Measurements from ENCODE around the gene TPSD1.
"Not testable (repeated sequence)": the region's sequence is repeated elsewhere in the genome, so short reads cannot be mapped to it uniquely, and the experiment has no call there.

TPSD1 gene

DNA sequence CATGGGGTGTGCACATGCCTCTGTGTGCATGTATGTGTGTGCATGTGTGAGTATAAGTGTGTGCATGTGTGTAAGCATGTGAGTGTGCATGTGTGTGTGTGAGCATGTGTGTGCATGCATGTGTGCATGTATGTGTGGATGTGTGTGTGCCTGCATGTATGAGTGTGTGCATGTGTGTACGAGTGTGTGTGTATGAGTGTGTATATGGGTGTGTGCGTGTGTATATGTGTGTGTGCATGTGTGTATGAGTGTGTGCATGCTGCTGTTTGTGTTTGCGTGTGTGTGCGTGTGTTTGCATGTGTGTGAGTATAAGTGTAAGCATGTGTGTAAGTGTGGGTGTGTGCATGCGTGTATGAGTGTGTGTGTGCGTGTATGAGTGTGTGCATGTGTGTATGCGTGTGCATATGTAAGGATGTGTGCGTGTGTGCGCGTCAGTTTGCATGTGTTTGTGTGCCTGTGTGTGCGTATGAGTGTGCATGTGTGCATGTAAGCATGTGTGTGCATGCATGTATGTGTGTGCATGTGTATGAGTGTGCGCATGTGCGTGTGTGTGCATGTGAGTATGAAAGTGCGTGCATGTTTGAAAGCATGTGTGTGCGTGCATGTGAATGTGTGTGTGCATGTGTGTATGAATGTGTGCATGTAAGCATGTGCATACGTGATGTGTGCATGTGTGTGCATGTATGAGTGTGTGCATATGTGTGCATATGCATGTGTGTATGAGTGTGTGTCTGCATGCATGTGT, 8.6 kb downstream of the TPSD1 start:
- no peak for DNase-seq

DNA sequence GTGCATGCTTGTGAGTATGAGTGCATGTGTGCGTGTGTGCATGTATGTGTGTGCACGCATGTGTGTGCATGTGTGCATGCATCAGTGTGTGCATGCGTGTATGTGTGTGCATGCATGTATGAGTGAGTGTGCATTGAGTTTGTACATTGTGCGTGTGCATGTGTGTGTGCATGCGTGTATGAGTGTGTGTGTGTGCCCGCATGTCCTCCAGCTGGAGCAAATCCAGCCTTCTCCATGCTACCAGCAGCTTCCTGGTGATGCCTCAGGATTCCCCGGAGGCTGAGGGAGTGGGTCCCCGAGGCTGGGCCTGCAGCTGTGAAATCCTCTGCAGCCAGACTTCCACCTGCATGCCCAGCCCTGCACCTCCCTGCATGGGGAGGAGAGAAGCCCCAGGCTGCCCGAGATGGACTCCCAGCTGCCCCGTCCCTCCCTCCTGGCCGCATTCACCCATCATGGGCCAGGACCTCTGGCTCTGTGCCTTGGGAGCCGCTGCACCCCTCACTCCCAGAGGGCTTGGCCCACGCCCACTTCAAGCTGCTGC, 9.3 kb downstream of the TPSD1 start:
- no peak for DNase-seq

DNA sequence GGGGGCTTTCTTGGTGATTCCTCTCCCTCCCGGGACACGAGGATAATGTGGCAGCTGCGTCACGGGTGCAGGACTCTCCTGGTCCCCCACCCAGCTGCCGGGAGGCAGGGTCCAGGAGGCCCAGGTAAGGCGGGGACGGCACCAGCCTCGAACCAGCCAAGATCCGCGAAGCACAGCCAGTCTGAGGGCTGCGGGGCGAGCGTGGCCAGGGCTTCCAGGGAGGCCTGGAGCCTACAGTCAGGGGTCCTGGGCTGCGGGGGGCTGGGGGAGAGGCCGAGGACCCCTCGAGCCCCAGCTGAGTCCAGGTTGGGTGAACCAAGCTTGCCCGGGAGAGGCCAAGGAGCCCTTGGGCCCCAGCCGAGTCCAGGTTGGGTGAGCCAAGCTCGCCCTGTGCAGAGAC, 10.0 kb downstream of the TPSD1 start:
- DNase-seq = no peak

DNA sequence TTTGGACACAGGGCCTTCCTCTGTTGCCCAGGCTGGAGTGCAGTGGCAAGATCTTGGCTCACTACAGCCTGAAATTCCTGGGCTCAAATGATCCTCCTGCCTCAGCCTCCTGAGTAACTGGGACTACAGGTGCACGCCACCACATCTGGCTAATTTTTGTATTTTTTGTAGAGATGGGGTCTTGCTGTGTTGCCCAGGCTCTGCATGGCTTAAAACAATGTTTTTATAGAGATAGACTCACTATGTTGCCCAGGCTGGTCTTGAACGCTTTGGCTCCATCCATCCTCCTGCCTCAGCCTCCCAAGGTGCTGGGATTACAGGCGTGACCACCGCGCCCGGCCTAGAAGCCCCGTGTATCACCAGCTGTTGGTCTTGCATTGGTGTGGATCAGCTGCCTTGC, 13.5 kb downstream of the TPSD1 start:
- DNase-seq = not testable (repeated sequence)

DNA sequence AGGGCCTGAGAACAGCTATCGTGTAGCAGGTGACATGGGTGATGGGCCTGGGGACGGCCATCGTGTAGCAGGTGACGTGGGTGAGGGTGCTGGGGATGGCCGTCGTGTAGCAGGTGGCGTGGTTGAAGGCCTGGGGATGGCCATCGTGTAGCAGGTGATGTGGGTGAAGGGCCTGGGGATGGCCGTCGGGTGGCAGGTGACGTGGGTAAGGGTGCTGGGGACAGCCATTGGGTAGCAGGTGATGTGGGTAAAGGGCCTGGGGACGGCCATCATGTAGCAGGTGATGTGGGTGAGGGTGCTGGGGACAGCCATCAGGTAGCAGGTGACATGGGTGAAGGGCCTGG, 15.5 kb downstream of the TPSD1 start:
- no peak for DNase-seq

DNA sequence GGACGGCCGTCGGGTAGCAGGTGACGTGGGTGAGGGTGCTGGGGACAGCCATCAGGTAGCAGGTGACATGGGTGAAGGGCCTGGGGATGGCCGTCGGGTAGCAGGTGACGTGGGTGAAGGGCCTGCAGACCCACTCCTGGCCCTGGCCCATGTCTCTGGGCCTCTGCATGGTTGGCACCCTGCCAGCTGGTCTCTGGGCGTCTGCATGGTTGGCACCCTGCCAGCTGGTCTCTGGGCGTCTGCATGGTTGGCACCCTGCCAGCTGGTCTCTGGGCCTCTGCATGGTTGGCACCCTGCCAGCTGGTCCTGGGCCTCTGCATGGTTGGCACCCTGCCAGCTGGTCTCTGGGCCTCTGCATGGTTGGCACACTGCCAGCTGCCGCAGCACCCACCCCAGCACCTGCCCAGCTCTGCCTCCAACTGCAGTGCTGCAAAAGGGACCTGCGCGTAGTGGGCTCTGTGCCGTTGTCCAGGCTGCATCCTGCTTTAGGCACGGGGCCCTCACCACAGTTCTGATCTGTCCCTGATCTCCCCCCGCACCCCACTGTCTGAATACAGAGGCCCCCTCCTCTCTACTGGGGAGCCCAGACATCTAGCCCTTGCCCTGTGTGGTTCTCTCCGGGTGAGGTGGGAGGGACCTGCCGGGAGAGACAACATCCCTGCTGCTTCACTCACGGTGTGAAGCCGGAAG, 16.0 kb downstream of the TPSD1 start:
- not testable (repeated sequence) for DNase-seq

DNA sequence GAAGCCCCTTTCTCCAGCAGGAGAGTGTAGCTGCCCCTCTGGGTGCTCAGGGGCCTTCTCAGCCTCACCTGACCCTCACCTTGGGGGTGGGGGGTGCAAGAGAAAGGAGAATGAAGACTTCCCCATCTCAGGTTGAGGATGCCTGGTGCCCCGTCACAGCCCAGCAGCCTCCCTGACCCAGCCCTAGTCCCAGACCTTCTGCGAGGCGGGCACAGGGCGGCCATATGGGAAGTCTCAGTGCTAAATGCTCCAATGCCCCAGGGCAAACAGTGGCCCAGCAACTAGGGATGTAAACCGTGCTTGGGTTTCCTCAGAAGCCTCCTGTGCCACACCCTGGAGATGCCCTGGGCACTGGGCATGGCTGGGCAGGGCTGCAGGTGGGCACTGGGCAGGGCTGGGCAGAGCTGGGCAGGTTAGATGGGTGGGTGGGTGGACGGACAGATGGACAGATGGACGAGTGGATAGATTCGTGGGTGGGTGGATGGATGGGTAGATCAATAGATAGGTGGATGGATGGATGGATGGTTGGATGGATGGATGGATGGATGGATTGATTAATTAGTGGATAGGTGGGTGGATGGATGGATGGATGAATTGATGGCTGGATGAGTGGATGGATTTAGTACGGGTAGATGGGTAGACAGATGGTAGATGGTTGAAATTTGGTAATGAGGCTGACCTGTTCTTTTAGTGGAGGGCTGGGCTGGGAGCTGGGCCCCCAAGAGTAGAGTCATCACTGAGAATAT, 16.8 kb downstream of the TPSD1 start:
- DNase-seq = no peak

DNA sequence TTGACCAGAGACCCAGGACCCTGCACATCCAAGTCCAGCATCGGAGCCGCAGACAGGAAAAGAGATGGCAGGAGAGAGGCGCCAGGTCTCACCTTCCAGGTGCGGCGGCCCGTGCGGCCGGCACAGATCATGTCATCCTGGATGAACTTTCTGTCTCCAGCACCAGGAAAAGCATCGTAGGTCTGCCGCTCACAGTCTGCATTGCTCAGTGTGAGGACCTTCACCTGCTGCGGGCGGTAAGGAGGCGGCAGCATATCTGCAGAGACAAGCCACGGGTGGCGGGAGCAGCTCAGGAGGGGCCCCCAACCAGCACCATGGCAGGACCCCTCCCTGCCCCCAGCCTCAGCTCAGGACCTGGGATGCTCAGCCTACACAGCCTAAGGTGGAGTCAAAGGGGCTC, 17.9 kb downstream of the TPSD1 start:
- DNase-seq = no peak

DNA sequence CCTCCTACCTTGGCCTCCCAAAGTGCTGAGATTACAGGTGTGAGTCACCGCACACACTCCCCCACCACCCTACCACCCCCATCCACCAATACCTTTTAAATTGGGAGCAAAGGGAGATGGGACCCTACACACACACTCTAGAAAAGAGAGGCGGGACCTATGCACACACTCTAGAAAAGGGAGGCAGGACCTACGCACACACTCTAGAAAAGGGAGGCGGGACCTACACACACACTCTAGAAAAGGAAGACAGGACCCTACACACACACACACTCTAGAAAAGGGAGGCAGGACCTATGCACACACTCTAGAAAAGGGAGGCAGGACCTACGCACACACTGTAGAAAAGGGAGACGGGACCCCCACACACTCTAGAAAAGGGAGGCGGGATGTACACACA, 18.9 kb downstream of the TPSD1 start:
- no peak for DNase-seq

DNA sequence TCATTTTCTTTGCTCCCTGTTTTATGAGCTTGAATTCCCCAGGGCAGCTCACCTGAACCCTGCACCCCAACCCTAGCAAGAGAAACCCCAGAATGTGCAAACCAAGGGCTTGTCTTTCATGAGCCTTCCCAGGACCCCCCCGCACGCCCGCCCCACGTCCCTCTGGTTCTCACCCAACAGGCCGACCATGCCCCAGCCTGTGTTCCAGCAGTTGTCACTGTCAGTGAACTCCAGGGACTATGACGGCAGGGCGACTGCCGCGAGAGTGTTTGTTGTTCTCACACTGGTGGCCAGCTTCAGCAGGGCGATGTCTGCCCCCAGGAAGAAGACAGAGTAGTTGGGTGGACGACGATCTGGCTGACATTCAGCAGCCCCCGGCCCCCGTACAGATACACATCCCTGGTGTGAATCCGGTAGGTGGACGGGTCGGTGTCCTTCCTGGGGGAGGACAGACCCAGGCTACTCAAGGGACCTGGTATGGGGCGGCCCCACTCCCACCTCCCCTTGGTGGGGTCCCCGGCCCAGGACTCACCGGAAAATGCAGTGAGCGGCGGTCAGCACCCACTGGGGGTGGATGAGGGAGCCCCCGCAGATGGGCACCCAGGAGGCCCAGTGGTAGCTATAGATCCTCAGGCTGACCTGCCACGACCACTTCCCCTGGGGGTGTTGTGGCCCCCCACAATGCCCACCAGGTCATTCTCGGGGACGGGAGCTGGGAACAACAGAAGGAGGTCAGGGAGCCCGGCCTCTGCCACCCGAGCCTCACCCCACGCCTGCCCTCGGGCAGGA, 20.1 kb downstream of the TPSD1 start:
- no peak for DNase-seq

DNA sequence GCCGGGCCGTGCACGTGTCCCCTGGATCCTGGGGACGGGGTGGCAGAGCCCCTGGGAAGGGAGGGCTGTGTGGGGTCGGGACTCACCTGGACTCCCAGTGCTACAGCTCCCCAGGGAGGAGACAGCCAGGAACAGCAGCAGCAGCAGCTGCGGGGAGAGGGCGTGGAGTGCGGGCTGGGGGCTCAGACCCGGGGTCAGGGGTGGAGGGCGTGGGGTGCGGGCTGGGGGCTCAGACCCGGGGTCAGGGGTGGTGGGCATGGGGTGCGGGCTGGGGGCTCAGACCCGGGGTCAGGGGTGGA, 20.7 kb downstream of the TPSD1 start:
- DNase-seq = no peak

DNA sequence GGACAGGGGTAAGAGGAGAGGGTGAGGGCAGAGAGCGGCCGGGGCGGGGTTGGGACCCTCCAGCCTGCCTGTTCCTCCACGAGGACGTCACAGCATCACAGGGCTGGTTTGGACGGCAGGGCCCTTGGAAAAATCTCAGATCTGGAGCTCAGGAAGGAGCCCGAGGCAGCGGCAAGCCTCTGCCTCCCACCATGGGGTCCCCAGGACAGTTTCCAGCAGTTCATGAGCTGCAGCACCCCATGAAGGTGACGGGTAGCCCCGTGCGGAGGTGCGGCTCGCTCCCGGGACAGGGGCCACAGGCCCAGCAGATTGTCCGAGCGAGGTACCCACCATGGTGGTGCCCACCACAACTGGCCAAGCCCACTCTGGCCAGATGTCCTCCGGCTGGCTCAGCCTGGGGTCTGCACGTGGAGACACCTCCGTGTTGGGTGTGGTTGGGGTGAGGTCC, 21.3 kb downstream of the TPSD1 start:
- no peak for DNase-seq

DNA sequence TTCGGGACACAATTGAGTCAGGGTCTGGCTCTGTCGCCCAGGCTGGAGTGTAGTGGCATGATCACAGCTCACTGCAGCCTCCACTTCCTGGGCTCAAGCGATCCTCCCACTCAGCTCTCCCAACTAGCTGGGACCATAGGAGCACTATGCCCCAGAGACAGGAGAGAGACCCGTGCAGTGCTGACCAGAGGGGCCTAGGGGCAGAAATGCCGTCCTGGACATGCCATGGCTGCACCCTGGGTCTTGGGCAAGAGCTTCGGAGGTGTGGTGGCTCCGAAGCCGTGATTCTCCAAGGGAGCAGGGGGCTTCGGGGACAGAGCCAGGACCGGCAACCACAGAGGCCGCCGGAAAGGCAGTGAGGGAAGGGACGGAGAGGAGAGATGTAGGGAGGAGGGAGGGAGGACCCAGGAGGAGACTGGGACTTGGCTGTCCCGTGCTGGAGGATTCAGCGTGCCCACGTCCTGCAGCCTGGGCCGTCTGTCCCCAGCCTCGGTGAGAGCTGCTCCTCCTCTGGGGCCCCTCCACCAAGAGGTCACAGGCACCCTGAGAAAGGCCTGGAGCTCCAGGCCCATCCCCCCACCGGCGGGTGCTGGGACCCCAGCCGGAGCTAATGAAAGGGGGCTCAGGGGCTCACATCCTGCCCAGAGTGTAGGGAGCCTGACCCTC, 21.9 kb downstream of the TPSD1 start:
- no peak for DNase-seq

DNA sequence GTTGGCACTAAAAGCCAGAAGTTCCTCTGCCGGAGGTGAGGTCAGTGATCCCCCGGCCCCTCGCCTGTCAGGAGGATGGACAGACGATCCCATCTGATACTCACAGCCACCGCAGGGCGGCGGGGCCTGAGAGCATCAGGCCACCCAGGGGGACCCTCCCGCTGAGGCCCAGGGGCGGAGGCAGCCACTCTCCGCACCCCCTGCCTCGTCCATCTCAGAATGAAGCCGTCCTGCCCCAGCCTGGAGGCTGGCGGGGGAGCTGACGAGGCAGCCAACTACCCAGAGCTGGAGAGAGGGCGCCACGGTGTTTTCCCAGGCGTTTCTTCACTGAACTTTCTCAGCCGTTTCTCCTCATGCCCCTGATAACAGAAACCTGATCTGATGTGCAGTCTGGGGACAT, 22.6 kb downstream of the TPSD1 start:
- no peak for DNase-seq

DNA sequence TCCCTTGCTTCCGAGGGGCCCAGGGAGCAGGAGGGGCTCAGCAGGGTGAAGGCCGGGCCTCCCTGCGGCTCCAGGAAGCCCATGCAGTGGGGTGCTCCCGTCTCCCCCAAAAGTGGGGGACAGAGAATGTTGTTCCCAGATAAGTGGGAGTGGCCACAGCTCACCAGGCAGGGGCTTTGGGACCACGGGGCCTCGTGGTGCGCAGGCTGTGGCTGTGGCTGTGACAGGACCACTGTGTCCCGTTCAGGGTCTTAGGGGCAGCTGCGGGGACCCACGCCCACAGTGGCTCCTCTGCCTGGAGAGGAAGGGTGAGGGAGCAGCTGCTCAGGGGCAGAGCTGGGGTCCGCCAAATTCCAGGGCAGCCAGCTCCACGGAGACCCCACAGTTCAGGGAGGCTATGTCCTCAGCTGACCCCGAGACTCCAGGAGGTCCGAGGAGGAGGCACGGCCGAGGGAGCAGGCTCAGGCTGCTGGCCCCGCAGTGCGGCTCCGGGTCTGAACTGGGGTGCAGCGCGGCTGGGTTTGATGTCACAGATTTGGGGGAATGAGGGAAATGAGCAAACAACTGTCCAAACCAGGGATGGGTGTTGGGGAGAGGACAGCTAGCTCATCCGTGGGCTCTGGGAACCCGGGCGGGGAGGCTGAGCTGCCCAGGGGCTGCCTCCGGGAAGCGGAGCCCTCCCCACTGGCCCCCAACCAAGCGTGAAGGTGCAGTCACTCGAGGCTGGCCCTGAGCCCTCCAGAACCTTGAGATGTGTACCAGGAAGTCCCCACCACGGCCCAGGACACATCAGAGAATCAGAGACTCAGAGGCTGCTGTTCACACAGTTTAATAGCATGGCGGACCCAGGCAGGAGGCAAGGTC, 23.4 kb downstream of the TPSD1 start:
- no peak for DNase-seq

DNA sequence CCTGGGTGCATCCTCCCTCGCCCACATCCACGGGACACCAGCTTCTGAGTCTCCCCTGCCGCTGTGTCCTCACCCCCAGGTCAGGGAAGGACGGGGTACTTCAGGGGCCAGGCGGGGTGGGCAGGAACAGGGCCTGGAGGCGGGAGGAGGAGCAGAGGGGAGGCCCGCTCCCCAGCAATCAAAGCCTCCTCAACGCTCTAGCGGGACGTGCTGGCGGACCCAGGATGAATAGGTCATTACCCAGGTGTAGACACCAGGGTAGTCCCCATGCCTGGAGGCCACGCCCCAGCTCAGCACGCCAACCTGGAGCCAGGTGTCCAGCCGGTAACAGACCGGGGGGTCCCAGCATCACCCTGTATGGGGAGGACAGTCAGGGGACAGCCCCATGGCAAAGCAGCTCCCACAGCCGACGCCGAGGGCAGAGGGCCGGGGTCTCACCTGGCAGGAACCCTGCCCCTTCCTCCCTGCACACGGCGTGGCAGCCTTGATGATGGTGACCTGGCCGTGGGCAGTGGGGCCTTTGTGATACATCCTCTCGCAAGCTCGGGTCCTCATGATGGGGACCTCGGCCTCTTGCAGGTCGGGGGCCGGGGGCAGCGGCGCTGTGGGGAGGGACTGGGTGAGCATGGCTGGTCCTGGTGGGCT, 24.2 kb downstream of the TPSD1 start:
- DNase-seq = no peak

DNA sequence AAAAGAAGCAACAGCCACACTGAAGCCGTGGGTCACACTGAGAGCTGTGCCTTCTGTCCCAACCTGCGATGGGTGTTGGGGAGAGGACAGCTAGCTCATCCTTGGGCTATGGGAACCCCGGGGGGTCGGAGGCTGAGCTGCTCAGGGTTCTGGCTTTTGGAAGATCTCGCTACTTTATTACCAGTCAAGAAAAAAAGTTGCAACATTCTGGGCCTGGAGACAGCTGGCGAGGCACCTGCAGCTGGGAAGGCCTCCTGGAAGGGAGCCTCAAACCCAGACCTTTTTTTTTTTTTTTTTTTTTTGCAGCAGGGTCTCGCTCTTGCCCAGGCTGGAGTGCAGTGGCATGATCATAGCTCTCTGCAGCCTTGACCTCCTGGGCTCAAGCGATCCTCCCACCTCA, 24.9 kb downstream of the TPSD1 start:
- no peak for DNase-seq

DNA sequence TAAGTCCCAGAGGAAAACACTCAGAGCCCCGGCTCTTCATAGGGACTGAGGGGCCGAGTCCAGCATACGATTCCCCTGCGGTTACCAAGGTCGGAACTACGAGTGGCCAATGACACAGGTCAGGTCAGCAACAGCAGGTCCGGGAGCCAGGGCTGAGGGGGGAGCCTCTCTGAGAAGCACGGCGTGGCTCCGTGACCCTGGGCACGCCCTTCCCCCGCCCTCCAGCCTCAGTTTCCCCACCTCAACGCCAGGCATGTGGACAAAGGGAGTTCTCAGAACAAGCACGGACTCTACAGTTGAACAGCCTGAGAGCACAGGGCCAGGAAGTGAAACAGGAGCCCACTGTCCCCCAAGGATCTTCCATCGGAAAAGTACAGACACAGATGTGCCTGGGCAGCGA, 25.6 kb downstream of the TPSD1 start:
- no peak for DNase-seq

DNA sequence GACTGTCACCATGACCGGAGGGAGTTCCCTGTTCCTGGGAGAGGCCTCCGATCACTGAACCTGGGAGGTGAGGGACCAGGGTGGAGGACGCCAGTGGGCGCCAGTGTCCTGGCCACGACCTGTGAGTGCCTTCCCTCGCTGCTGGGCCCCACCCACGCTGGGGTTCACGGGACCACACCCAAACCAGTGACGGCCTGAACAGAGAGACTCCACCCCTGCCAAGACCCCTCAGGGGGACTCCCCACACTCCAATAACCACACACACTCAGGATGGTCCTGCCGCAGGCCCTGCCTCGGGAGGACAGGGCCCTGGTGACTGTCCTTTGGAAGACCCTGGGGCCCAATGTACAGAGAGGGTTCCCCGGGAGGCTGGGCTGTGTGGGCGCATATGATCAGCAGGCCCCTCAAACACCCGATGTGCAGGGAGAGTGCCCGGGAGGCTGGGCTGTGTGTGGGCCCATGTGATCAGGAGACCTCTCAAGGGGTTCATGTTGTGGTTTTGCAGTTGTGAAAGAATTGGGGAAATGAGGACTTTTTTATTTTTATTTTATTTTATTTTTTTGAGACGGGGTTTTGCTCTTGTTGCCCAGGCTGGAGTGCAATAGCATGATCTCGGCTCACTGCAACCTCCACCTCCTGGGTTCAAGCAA, 26.6 kb downstream of the TPSD1 start:
- DNase-seq = no peak

DNA sequence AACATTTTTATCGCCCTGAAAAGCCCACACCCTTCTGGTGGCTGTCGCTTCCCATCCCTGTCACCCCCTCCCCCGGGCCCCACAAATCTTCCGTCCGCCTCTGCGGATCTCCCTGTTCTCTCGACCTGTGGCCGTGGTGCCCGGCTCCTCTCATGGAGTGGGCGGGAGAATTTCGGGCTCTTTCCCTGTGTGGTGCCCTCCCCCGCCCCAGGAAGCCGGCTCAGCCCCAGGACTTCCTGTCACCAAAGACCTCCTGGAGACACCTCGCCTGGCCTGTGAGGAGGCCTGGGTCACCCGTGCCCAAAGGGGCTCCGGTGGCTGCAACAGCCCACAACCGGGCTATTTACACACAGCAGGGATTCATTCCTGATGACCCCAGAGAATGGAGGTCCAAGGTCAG, 27.4 kb downstream of the TPSD1 start:
- DNase-seq = no peak
